OCI-LY7 (cell line): Measurements from ENCODE around the gene PPP1R2.

Experiments
- CTCF ChIP-seq: fragments of 200-600 bp; sonication (generic); conservative IDR thresholded peaks from 2 replicates; pipeline ENCODE4 v1.5.1; 2014; ENCODE audit warnings: mild to moderate bottlenecking, antibody characterized with exemption, low read length, moderate library complexity, mixed read lengths
- EZH2phosphoT487 ChIP-seq: fragments of 200-600 bp; sonication (generic); IDR thresholded peaks from 2 replicates; pipeline ENCODE4 v1.6.1; 2018; ENCODE audit warnings: low read depth, borderline replicate concordance, mild to moderate bottlenecking, mixed run types, antibody characterized with exemption, low read length, moderate library complexity, mixed read lengths

GRCh38 chr3:195570344-195570743, 27.2 kb upstream of the PPP1R2 start:
- TF ChIP-seq CTCF (no peak), EZH2phosphoT487 (no peak)
